H9 (cell line): ENCODE data around the gene CD81. TPM values are rescaled to one million over a fixed set of nuclear protein-coding genes. Genes with fewer than 3 reads are reported as not detected.

Source experiments
- DNase-seq: peaks from one replicate; pipeline ENCODE4 v3.0.0-alpha.2; 2017
- H2AFZ ChIP-seq: one replicate; pipeline ENCODE4 v1.6.1; 2013; ENCODE audit warnings: mild to moderate bottlenecking, low read length, control low read depth, moderate library complexity
- H2AK5ac ChIP-seq: 2 replicates; pipeline ENCODE4 v1.6.1; 2013; ENCODE audit warnings: low read length, control low read depth, mixed read lengths; ENCODE audit not compliant: insufficient read length
- H2BK120ac ChIP-seq: one replicate; pipeline ENCODE4 v1.6.1; 2013; ENCODE audit warnings: low read depth, mild to moderate bottlenecking, low read length, control low read depth, inconsistent platforms; ENCODE audit not compliant: poor library complexity, severe bottlenecking
- H2BK12ac ChIP-seq: 2 replicates; pipeline ENCODE4 v1.6.1; 2013; ENCODE audit warnings: low read length, control low read depth, mixed read lengths, low read depth; ENCODE audit not compliant: insufficient read length
- H2BK15ac ChIP-seq: 2 replicates; pipeline ENCODE4 v1.6.1; 2013; ENCODE audit warnings: low read depth, low read length, control low read depth
- H2BK20ac ChIP-seq: one replicate; pipeline ENCODE4 v1.6.1; 2013; ENCODE audit warnings: low read depth, mild to moderate bottlenecking, low read length, control low read depth, inconsistent platforms; ENCODE audit not compliant: poor library complexity, severe bottlenecking
- H2BK5ac ChIP-seq: 2 replicates; pipeline ENCODE4 v1.6.1; 2013; ENCODE audit warnings: low read length, control low read depth, mixed read lengths; ENCODE audit not compliant: insufficient read length
- H3K14ac ChIP-seq: 2 replicates; pipeline ENCODE4 v1.6.1; 2013; ENCODE audit warnings: low read length, control low read depth; ENCODE audit not compliant: insufficient read depth
- H3K18ac ChIP-seq: 2 replicates; pipeline ENCODE4 v1.6.1; 2013; ENCODE audit warnings: low read depth, mild to moderate bottlenecking, mixed read lengths, low read length, control low read depth; ENCODE audit not compliant: insufficient read length
- H3K23ac ChIP-seq: 2 replicates; pipeline ENCODE4 v1.6.1; 2013; ENCODE audit warnings: low read length, control low read depth, mixed read lengths, low read depth; ENCODE audit not compliant: insufficient read length
- H3K23me2 ChIP-seq: 2 replicates; pipeline ENCODE4 v1.6.1; 2013; ENCODE audit warnings: low read depth, mild to moderate bottlenecking, mixed read lengths, low read length, control low read depth; ENCODE audit not compliant: insufficient read length, poor library complexity, severe bottlenecking
- H3K27ac ChIP-seq: 2 replicates; pipeline ENCODE4 v1.5.1; 2013; ENCODE audit warnings: low read length, control low read depth, mixed read lengths, low read depth; ENCODE audit not compliant: insufficient read length
- H3K27me3 ChIP-seq: 2 replicates; pipeline ENCODE4 v1.6.1; 2013; ENCODE audit warnings: low read length, control low read depth, inconsistent platforms; ENCODE audit not compliant: insufficient read depth
- H3K4ac ChIP-seq: 2 replicates; pipeline ENCODE4 v1.6.1; 2013; ENCODE audit warnings: low read depth, mild to moderate bottlenecking, control low read depth, inconsistent platforms, low read length, moderate library complexity
- H3K4me1 ChIP-seq: 2 replicates; pipeline ENCODE4 v1.6.1; 2013; ENCODE audit warnings: low read length, control low read depth, inconsistent platforms; ENCODE audit not compliant: insufficient read depth
- H3K4me2 ChIP-seq: 2 replicates; pipeline ENCODE4 v1.6.1; 2013; ENCODE audit warnings: low read length, control low read depth, mixed read lengths; ENCODE audit not compliant: insufficient read length, insufficient read depth
- H3K56ac ChIP-seq: 2 replicates; pipeline ENCODE4 v1.6.1; 2013; ENCODE audit warnings: low read depth, mild to moderate bottlenecking, mixed read lengths, low read length, control low read depth; ENCODE audit not compliant: insufficient read length
- H3K79me1 ChIP-seq: 2 replicates; pipeline ENCODE4 v1.6.1; 2013; ENCODE audit warnings: low read depth, mild to moderate bottlenecking, moderate library complexity, low read length, control low read depth, inconsistent platforms; ENCODE audit not compliant: insufficient read depth, poor library complexity, severe bottlenecking
- H3K79me2 ChIP-seq: 2 replicates; pipeline ENCODE4 v1.6.1; 2013; ENCODE audit warnings: low read length, control low read depth, inconsistent platforms; ENCODE audit not compliant: insufficient read depth
- H3K9ac ChIP-seq: 2 replicates; pipeline ENCODE4 v1.6.1; 2013; ENCODE audit warnings: low read length, control low read depth, mixed read lengths; ENCODE audit not compliant: insufficient read length; ENCODE audit errors: extremely low read depth
- H3K9me3 ChIP-seq: one replicate; pipeline ENCODE4 v1.6.1; 2013; ENCODE audit warnings: low read depth, low read length, inconsistent platforms; ENCODE audit not compliant: control insufficient read depth
- H3T11ph ChIP-seq: one replicate; pipeline ENCODE4 v1.6.1; 2013; ENCODE audit warnings: mild to moderate bottlenecking, low read length, control low read depth, inconsistent platforms
- H4K20me1 ChIP-seq: one replicate; pipeline ENCODE4 v1.6.1; 2013; ENCODE audit not compliant: control insufficient read depth, insufficient read length, insufficient read depth
- H4K5ac ChIP-seq: 2 replicates; pipeline ENCODE4 v1.6.1; 2013; ENCODE audit warnings: low read depth, mild to moderate bottlenecking, mixed read lengths, low read length, control low read depth; ENCODE audit not compliant: insufficient read length
- H4K8ac ChIP-seq: replicated peaks from 2 replicates; pipeline ENCODE4 v1.6.1; 2013; ENCODE audit warnings: low read length, control low read depth, mixed read lengths, low read depth; ENCODE audit not compliant: insufficient read length
- H4K91ac ChIP-seq: 2 replicates; pipeline ENCODE4 v1.6.1; 2013; ENCODE audit warnings: low read depth, mild to moderate bottlenecking, moderate library complexity, mixed read lengths, low read length, control low read depth; ENCODE audit not compliant: insufficient read length
- H3K27ac Mint-ChIP-seq, 3 experiments: 2 replicates in 2 of 3; 3 replicates in 1 of 3; pipeline ENCODE4 v1.8.0; 2020 to 2021; ENCODE audit warnings: mixed read lengths in 3 of 3, mild to moderate bottlenecking in 1 of 3, moderate library complexity in 1 of 3
- H3K27me3 Mint-ChIP-seq: 2 replicates; pipeline ENCODE4 v1.8.0; 2021; ENCODE audit warnings: low read depth, mild to moderate bottlenecking, moderate library complexity, mixed read lengths
- H3K36me3 Mint-ChIP-seq, 3 experiments: 2 replicates in 2 of 3; 3 replicates in 1 of 3; pipeline ENCODE4 v1.8.0; 2020 to 2021; ENCODE audit warnings: low read depth in 3 of 3, mixed read lengths in 3 of 3; ENCODE audit not compliant: insufficient read depth in 1 of 3
- H3K4me1 Mint-ChIP-seq, 2 experiments: 2 replicates each; pipeline ENCODE4 v1.8.0; 2020; ENCODE audit warnings: mixed read lengths in 2 of 2
- H3K4me3 Mint-ChIP-seq, 2 experiments: 2 replicates in 1 of 2; 3 replicates in 1 of 2; pipeline ENCODE4 v1.8.0; 2020 to 2021; ENCODE audit warnings: mild to moderate bottlenecking in 2 of 2, mixed read lengths in 2 of 2, moderate library complexity in 1 of 2
- H3K9me3 Mint-ChIP-seq, 2 experiments: 2 replicates in 1 of 2; 3 replicates in 1 of 2; pipeline ENCODE4 v1.8.0; 2020; ENCODE audit warnings: mild to moderate bottlenecking in 2 of 2, mixed read lengths in 2 of 2, moderate library complexity in 1 of 2
- WGBS: extraction: QIAGEN DNeasy Blood & Tissue Kit; methylation state at CpG from one replicate; pipeline ENCODE4 v1.1.7; 2013; ENCODE audit warnings: missing lambda C conversion rate, low lambda C conversion rate, mixed read lengths; ENCODE audit not compliant: insufficient read length; ENCODE audit errors: extremely low coverage; 5-methylcytosine and 5-hydroxymethylcytosine counted together
- total RNA-seq: library from RNA; stranded (reverse); gene quantifications from 2 replicates; pipeline ENCODE4 v1.2.1, GENCODE V29; 2021
- TF ChIP-seq, protein P1 (sequence below): fragments of 200-600 bp; sonication (generic); conservative IDR thresholded peaks from 3 replicates; pipeline ENCODE4 v1.8.0; 2021; ENCODE audit warnings: antibody characterized with exemption, mild to moderate bottlenecking

CD81 gene
- total RNA-seq, 1 experiment from 2014 or later, result 246 TPM

DNA sequence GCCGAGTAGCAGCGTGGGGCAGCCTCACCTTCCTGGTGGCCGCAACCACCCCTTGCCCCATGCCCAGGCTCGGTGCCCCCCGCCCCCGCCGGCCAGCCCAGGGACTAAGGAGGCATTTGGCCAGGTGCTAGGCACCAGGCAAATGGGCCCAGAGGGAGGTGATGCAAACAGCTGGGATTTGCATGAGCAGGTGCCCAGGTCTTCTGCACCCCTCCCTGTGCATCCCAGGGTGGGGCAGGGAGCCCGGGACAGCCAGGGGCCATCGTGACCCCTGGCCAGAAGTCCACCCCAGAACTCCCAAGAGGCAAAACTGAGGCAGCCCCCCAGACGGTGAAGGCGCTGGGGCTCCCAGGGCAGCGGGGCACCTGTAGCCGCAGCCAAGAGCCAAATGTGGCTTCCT, 49.1 kb downstream of the CD81 start:
- Histone ChIP-seq H3K79me1 (no peaks in the 10 kb centered on the region), H3K4ac (no peak overlapping the region), H3K56ac (no peak overlapping the region), H2BK120ac (no peak overlapping the region), H3K4me1 (no peaks in the 10 kb centered on the region), H4K8ac (no peak overlapping the region), H3K79me2 (no peaks in the 10 kb centered on the region), H4K5ac (no peak overlapping the region), H4K20me1 (no peaks in the 10 kb centered on the region), H2BK5ac (no peak overlapping the region), H3K27me3 (no peaks in the 10 kb centered on the region; the same call in 1 of the 2 replicates), H3T11ph (no peak overlapping the region), H3K4me2 (no peak overlapping the region), H2BK12ac (no peak overlapping the region), H2AK5ac (no peak overlapping the region), H3K14ac (no peak overlapping the region), H3K23ac (no peak overlapping the region), H3K9me3 (no peaks in the 10 kb centered on the region), H3K18ac (no peak overlapping the region), H3K9ac (no peak overlapping the region), H2BK20ac (no peak overlapping the region), H4K91ac (no peak overlapping the region), H3K27ac (no peak overlapping the region), H2BK15ac (no peak overlapping the region), H2AFZ (no peak overlapping the region), H3K23me2 (no peaks in the 10 kb centered on the region)
- no peak for DNase-seq
- TF ChIP-seq, protein P1, sequence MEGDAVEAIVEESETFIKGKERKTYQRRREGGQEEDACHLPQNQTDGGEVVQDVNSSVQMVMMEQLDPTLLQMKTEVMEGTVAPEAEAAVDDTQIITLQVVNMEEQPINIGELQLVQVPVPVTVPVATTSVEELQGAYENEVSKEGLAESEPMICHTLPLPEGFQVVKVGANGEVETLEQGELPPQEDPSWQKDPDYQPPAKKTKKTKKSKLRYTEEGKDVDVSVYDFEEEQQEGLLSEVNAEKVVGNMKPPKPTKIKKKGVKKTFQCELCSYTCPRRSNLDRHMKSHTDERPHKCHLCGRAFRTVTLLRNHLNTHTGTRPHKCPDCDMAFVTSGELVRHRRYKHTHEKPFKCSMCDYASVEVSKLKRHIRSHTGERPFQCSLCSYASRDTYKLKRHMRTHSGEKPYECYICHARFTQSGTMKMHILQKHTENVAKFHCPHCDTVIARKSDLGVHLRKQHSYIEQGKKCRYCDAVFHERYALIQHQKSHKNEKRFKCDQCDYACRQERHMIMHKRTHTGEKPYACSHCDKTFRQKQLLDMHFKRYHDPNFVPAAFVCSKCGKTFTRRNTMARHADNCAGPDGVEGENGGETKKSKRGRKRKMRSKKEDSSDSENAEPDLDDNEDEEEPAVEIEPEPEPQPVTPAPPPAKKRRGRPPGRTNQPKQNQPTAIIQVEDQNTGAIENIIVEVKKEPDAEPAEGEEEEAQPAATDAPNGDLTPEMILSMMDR, result no peak
- no peaks in the 10 kb centered on the region; a peak in 2 of 5 replicates for H3K9me3 Mint-ChIP-seq
- H3K4me3 Mint-ChIP-seq, result no peak overlapping the region
- no peak overlapping the region for H3K27ac Mint-ChIP-seq
- no CpG with 5 or more reads among the region's 13 CpGs for WGBS
- H3K4me1 Mint-ChIP-seq, result no peaks in the 10 kb centered on the region
- no peaks in the 10 kb centered on the region for H3K36me3 Mint-ChIP-seq
- H3K27me3 Mint-ChIP-seq, result peaks cover 13% of the 10 kb centered on the region
